ENCODE results near the gene NEK10.
A peak's percentile ranks its signal among the peaks of the same experiment; 100 is the strongest.

Gene NEK10

DNA sequence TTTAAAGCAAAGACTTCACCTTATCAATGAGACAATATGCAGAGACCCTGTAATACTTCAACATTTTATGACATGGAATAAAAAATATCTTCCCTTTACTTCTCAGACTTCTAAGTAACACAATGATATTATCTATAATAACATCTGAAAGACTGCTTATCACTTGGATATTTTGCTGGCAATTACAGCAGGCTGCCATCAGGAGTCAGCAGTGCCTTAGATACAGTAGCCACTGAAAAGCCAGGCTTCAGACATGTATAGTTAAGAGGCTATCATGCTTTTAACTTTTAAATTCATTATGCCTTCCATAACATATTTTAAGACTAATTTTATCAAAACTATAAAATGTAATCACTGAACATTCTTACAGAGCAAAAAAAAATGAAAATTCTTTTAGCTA is 227.5 kb downstream of the NEK10 start:
- TF ChIP-seq, protein P1, sequence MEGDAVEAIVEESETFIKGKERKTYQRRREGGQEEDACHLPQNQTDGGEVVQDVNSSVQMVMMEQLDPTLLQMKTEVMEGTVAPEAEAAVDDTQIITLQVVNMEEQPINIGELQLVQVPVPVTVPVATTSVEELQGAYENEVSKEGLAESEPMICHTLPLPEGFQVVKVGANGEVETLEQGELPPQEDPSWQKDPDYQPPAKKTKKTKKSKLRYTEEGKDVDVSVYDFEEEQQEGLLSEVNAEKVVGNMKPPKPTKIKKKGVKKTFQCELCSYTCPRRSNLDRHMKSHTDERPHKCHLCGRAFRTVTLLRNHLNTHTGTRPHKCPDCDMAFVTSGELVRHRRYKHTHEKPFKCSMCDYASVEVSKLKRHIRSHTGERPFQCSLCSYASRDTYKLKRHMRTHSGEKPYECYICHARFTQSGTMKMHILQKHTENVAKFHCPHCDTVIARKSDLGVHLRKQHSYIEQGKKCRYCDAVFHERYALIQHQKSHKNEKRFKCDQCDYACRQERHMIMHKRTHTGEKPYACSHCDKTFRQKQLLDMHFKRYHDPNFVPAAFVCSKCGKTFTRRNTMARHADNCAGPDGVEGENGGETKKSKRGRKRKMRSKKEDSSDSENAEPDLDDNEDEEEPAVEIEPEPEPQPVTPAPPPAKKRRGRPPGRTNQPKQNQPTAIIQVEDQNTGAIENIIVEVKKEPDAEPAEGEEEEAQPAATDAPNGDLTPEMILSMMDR (IDR thresholded peaks at IDR 0.05; ENCODE audit: low read depth, low read length): no peak
- no peak for DNase-seq (ENCODE audit: extremely low read depth, low read depth)

DNA sequence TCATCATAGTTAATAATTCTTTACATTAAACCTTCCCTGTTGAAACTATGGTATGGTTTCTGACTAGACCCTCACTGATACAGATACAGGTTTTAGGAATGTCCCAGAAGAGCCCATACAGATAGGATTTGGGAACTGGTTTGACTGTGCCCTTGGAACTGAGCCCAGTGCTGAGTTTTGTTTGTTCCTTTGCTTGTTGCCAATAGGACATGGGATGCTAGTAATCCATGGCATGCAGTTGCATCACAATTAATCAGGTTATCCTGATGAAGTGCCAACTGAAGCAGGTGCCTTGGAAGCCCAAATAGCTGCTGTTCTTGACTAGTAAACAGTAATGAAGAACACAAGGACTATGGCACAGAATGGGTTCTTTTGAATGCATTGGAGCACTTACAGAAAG is 230.6 kb downstream of the NEK10 start:
- TF ChIP-seq, protein P1 (IDR thresholded peaks at IDR 0.05; ENCODE audit: low read depth, low read length): no peak
- DNase-seq (ENCODE audit: extremely low read depth, low read depth): no peak

DNA sequence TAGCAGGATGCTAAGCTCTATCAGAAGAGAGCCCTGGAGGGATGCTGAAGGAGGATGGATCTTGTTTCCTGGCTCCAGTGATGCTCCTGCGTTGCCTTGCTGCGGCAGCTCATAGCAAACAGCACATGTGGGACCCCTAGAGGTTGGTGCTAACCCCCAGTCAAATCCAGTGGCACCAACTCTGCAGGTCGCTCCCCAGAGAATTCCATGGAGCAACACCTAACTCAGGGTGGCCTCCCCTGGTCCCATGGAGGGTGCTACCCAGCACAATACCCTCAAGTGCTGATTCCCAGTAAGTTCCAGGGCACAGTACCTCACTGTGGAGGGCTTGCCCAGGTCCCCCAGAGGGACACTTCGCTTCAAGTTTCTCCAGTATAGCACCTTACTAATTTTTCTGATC is 231.2 kb downstream of the NEK10 start:
- TF ChIP-seq, protein P1 (IDR thresholded peaks at IDR 0.05; ENCODE audit: low read depth, low read length): no peak
- DNase-seq (ENCODE audit: extremely low read depth, low read depth): no peak

DNA sequence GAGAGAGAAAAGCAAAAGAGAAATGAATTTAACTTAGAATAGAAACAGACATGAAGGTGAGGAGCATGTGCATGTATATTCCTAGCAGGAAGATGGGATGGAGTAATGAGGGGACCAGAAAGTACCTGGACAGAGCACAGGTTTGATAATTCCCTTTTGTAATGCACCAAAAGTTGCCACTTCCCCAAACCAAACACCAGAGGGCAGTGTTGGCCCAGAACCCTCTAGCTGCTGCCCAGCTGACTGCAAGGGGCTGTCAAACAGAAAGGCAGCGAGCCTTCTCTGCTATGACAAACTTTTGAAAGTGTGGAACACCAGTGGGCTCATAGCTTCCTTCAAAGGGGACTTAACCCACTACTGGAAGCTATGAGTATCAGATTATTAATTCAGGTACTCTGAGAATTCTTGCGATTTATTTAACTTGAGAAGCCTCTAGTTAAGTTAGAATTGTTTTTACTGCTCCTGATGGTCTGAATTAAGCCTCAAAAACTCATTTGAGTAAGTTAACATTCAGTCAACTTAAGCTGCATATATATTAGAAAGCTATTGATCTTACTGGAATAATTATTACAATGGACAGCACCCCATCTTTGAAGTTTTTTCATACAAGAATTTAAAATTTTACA is 234.9 kb downstream of the NEK10 start:
- peak; percentile 40 for DNase-seq (ENCODE audit: extremely low read depth, low read depth)
- TF ChIP-seq, protein P1 (IDR thresholded peaks at IDR 0.05; ENCODE audit: low read depth, low read length): peak; percentile 88

DNA sequence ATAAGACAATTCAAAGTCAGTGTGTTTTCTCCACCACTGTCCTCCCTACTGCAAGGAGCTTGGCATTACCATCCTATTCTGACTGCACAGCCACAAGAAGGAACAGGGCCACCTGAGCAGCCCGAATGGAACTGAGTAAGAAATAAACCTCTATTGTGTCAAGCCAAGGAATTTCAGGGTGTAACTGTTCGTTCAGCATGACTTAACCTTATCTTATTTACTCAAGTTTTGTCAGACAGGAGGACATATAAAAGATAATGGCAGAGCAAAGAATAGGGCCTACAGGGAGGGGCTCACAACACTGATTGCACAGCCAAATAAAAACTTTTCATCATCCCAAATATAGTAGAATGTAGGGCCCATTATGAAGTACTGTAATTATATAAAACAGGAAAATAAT is 236.1 kb downstream of the NEK10 start:
- TF ChIP-seq, protein P1 (IDR thresholded peaks at IDR 0.05; ENCODE audit: low read depth, low read length): no peak
- DNase-seq (ENCODE audit: extremely low read depth, low read depth): no peak

DNA sequence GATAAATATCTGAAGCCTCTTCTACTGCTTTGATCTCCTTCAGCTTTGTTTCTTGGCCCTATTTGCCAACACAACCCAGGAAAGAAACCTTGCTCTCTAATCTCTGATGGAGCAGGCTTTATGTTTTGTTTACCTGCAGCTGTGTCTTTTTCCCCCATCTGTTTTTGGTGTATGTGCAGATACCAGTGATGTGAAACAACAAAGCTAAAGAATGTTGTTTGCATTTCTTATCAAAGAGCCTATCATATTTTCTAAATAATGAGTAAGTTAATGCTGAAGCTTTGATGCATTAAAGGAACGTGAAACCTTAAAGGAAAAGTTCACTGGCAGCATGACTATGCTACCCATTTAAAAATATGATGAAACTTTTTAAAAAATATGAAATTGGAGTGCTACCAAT is 238.4 kb downstream of the NEK10 start:
- DNase-seq (ENCODE audit: extremely low read depth, low read depth): no peak
- TF ChIP-seq, protein P1 (IDR thresholded peaks at IDR 0.05; ENCODE audit: low read depth, low read length): no peak

DNA sequence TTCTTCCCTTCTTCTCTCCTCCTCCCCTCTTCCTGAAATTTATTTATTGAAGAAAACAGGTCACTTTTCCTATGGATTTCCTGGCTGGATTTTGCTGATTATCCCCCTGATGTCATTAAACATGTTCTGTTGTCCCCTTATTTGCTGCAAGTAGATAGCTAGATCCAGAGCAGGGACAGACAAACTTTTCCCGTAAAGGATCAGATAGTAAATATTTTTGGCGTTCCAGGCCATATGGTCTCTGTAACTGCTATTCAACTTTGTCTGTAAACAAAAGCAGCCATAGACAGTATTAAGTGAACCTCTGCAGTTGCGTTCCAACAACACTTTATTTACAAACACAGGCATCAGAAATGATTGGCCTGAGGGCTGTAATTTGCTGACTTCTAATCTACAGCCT is 241.3 kb downstream of the NEK10 start:
- TF ChIP-seq, protein P1 (IDR thresholded peaks at IDR 0.05; ENCODE audit: low read depth, low read length): no peak
- DNase-seq (ENCODE audit: extremely low read depth, low read depth): no peak

All from AG09319 (cell line).